ENCODE results near the gene CFAP74. TPM values are rescaled to one million over a fixed set of nuclear protein-coding genes. Genes with fewer than 3 reads are reported as not detected.
A peak's percentile ranks its signal among the peaks of the same experiment; 100 is the strongest.

Gene CFAP74, protein sequence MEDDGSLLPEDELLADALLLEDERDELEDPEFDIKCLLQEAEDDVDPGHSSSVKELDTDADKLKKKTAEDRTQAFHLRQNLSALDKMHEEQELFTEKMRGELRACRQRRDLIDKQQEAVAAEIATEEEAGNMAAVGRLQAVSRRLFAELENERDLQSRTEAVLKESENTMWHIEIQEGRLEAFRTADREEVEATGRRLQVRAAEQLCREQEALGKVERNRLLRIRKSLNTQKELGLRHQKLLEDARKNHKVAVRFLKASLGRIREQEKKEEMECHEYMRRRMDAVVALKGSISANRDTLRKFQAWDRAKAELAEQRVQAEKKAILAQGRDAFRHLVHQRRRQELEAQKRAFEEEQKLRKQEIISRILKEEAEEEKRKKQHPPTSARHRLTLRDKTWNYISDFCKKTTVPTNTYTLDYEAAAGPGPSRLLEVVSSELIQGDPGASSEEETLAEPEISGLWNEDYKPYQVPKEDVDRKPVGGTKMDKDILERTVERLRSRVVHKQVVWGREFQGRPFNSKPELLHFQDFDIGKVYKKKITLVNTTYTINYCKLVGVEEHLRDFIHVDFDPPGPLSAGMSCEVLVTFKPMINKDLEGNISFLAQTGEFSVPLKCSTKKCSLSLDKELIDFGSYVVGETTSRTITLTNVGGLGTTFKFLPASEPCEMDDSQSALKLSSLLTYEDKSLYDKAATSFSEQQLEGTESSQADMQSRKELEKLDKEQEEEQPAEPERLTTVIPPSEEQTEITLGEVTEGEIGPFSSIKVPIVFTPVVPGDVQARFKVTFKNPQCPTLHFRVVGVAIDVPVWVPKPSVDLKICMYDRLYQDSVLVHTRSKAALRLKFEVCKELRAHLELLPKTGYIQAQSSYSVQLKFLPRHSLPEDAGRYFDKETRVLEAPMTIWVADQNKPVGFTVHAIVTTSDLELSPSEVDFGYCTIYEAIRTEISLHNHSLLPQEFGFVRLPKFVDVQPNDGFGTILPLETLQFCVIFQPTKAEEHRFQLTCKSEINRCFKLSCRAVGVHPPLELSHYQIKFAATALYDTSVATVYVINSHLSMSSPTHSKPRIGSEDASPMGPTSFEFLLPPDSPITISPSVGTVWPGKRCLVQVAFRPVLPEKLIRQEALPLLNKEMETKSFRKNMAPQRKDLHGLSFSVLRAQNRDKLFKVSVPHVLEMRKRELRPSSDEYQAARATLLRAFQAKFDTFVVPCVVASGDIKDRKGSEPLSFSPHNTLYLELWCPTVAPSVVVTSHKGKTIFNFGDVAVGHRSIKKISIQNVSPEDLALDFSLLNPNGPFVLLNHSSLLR (N-terminal part only)
- not detected in 2 replicates for total RNA-seq

DNA sequence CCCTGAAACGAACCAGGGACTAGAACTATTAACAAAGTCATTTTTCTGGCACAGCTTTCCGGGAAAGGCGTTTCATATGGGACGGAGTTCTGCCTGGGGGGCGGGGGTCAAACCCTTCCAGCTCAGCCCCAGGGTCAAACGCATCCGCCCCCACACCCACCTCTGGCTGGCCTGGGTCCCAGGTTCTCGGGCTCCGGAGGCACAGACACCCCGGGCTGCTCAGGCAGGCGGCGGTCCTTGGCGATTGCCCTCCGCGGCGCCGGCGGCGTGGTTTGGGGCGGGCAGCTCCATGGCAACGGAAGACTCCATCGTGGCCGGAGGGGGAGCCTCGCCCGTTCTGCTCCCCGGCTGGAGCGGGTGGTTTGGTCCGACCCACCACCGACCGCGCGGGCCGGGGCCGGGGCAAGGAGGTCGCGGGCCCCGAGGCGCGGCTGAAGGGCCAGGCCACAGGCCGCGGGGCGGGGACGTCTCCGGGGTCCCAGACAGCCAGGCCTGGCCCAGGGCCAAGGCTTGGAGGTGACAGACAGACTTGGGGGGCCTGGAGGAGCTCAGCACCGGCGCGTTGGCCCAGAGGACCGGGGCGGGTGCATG lies at the start of gene CFAP74:
Gene CFAP74, minus strand, starts transcription at position 246 of the 591 bp plus-strand sequence. CDS start 12,830 bp downstream, outside the sequence.
- H3K27ac Mint-ChIP-seq: no peak within 1 kb of the TSS
- no peaks in the 10 kb centered on the region for H3K9me3 Mint-ChIP-seq
- H3K27me3 Mint-ChIP-seq: peaks cover 40% of the 10 kb centered on the region
- DNase-seq: peak; percentile 64
- intact Hi-C loops (cut with micrococcal nuclease): no loop called here
- H3K36me3 Mint-ChIP-seq (ENCODE audit: low read depth): no peaks in the 10 kb centered on the region
- H3K4me1 Mint-ChIP-seq: no peaks in the 10 kb centered on the region
- H3K4me3 Mint-ChIP-seq: no peak within 1 kb of the TSS

GRCh38 chr1:2053217-2053616 lies 49.6 kb upstream of the CFAP74 start:
- H3K9me3 Mint-ChIP-seq: no peaks in the 10 kb centered on the region
- no peak overlapping the region for H3K27ac Mint-ChIP-seq
- H3K4me1 Mint-ChIP-seq: peaks cover 7% of the 10 kb centered on the region
- DNase-seq: no peak
- peaks cover 26% of the 10 kb centered on the region for H3K27me3 Mint-ChIP-seq
- no peaks in the 10 kb centered on the region for H3K36me3 Mint-ChIP-seq (ENCODE audit: low read depth)
- intact Hi-C loops (cut with micrococcal nuclease): no loop called here
- no peak overlapping the region for H3K4me3 Mint-ChIP-seq

GRCh38 chr1:2052756-2053155 lies 49.2 kb upstream of the CFAP74 start:
- H3K36me3 Mint-ChIP-seq (ENCODE audit: low read depth): no peaks in the 10 kb centered on the region
- H3K27ac Mint-ChIP-seq: no peak overlapping the region
- no peaks in the 10 kb centered on the region for H3K9me3 Mint-ChIP-seq
- peaks cover 29% of the 10 kb centered on the region for H3K27me3 Mint-ChIP-seq
- H3K4me1 Mint-ChIP-seq: peaks cover 7% of the 10 kb centered on the region
- intact Hi-C loops (cut with micrococcal nuclease): no loop called here
- no peak overlapping the region for H3K4me3 Mint-ChIP-seq
- no peak for DNase-seq

GRCh38 chr1:2052054-2052679 lies 48.6 kb upstream of the CFAP74 start:
- Mint-ChIP-seq H3K4me1 (peaks cover 7% of the 10 kb centered on the region), H3K36me3 (ENCODE audit: low read depth) (no peaks in the 10 kb centered on the region), H3K27ac (no peak overlapping the region), H3K27me3 (peaks cover 30% of the 10 kb centered on the region), H3K9me3 (no peaks in the 10 kb centered on the region), H3K4me3 (peak overlapping the region; percentile 34)
- no peak for DNase-seq
- intact Hi-C loops (cut with micrococcal nuclease): no loop called here

- peaks cover 7% of the 10 kb centered on the region for H3K4me1 Mint-ChIP-seq
- H3K36me3 Mint-ChIP-seq (ENCODE audit: low read depth): no peaks in the 10 kb centered on the region
- peak overlapping the region; percentile 32 for H3K4me3 Mint-ChIP-seq
- intact Hi-C loops (cut with micrococcal nuclease): no loop called here
- H3K9me3 Mint-ChIP-seq: no peaks in the 10 kb centered on the region
- DNase-seq: no peak
- H3K27me3 Mint-ChIP-seq: peaks cover 35% of the 10 kb centered on the region
- H3K27ac Mint-ChIP-seq: no peak overlapping the region
Measured at GRCh38 chr1:2050793-2051682, 47.5 kb upstream of the CFAP74 start.

GRCh38 chr1:2050461-2050792 lies 46.8 kb upstream of the CFAP74 start:
- Mint-ChIP-seq H3K27ac (no peak overlapping the region), H3K9me3 (no peaks in the 10 kb centered on the region), H3K27me3 (peaks cover 40% of the 10 kb centered on the region), H3K4me3 (no peak overlapping the region), H3K4me1 (peaks cover 7% of the 10 kb centered on the region), H3K36me3 (ENCODE audit: low read depth) (no peaks in the 10 kb centered on the region)
- no peak for DNase-seq
- intact Hi-C loops (cut with micrococcal nuclease): no loop called here

DNA sequence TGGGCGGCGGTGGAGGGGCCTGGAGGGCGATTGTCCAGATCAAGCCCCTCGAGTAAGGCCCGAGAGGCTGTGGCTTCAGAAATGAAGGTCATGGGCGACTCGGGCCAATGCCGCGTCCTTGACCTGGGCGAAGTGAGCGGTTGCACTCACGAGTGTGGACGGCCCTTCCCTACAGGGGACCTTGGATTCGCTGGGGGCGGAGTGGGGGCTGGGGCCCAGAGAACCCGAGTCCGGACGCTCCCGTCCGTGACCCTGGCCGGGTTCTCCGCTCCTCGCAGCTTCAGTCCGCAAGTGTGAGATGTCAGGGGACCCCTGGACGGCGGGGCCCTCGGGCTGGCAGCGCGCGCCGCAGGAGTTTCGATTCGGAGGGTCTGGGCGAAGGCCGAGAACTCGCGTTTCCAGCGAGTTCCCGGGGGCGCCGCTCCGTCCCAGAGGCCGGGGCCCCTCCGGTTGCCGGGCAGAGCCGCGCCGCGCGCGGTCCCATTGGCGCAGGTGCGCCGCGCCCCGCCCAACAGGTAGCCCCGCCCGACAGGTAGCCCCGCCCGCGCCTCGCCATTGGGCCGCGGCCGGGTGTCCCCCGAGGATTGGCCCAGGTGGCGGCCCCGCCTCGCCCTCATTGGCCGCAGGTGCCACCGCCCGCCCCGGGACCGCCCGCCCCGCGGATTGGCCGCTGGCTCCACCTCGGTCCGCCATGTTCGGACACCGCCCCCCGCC lies 46.3 kb upstream of the CFAP74 start, which contains the start of gene PRKCZ:
Gene PRKCZ, plus strand, starts transcription at position 694 of the 714 bp plus-strand sequence. CDS start 220 bp downstream, outside the sequence.
- peak; percentile 93 for DNase-seq
- intact Hi-C loops (cut with micrococcal nuclease): no loop called here
- Mint-ChIP-seq H3K4me3 (peak within 1 kb of the TSS; percentile 78), H3K4me1 (peaks cover 7% of the 10 kb centered on the region), H3K36me3 (ENCODE audit: low read depth) (no peaks in the 10 kb centered on the region), H3K9me3 (no peaks in the 10 kb centered on the region), H3K27ac (no peak within 1 kb of the TSS), H3K27me3 (peaks cover 43% of the 10 kb centered on the region)

GRCh38 chr1:2049225-2049717 lies 45.7 kb upstream of the CFAP74 start:
- Mint-ChIP-seq H3K27me3 (peaks cover 43% of the 10 kb centered on the region), H3K36me3 (ENCODE audit: low read depth) (no peaks in the 10 kb centered on the region), H3K9me3 (no peaks in the 10 kb centered on the region), H3K27ac (no peak overlapping the region), H3K4me1 (peaks cover 7% of the 10 kb centered on the region), H3K4me3 (peak overlapping the region; percentile 78)
- no peak for DNase-seq
- intact Hi-C loops (cut with micrococcal nuclease): no loop called here

DNA sequence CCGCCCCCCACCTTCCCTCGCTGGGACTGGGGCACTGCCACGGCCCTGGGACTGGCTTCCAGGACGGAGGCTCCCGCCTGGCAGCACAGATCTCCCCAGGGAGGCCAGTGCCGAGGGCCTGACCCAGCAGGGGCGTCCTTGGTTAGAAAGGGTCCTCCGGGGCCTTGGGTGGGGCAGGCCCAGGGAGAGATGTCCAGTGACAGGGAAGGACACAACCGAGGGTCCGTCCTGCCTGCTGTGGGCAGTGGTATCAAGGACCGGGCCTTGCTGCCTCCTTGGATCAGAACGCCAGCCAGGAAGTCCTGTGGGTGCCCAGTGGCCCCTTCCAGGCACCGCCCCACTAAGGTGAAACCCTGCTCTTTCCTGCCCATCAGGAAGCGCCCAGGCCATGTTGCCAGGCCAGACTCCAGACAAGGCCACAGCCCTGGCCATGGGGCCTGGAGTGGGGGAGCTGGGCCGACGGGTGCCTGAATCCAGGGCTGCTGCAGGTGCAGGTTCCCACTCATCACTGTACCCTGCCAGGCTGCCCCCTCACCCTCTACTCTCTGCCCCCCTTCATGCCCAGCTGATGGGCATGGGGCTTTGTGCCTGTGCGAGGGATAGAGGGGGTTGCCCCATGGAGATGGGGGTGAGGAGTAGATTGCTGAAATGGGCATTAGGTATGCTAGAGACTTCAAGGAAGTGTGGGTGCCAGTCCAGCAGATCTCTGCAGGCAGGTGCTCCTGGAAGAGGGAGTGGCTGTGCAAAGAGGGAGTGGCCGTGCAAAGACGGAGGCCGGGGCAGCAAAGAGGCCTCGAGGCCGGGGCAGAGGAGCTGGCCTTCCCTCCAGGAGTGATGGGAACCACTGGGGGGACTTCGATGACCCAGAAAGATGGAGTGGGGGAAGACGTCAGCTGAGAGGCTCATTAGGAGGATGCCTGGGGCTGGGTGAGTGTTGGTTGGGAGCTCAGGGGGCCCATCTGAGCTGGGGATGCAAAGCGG lies 44.5 kb upstream of the CFAP74 start:
- Mint-ChIP-seq H3K27me3 (peaks cover 47% of the 10 kb centered on the region), H3K27ac (no peak overlapping the region), H3K36me3 (ENCODE audit: low read depth) (no peaks in the 10 kb centered on the region), H3K9me3 (no peaks in the 10 kb centered on the region), H3K4me1 (peaks cover 8% of the 10 kb centered on the region), H3K4me3 (peak overlapping the region; percentile 78)
- DNase-seq: no peak
- intact Hi-C loops (cut with micrococcal nuclease): no loop called here

- peaks cover 42% of the 10 kb centered on the region for H3K27me3 Mint-ChIP-seq
- no peak overlapping the region for H3K4me3 Mint-ChIP-seq
- intact Hi-C loops (cut with micrococcal nuclease): no loop called here
- no peaks in the 10 kb centered on the region for H3K36me3 Mint-ChIP-seq (ENCODE audit: low read depth)
- H3K4me1 Mint-ChIP-seq: peaks cover 8% of the 10 kb centered on the region
- no peak overlapping the region for H3K27ac Mint-ChIP-seq
- DNase-seq: no peak
- H3K9me3 Mint-ChIP-seq: no peaks in the 10 kb centered on the region
Measured at GRCh38 chr1:2046953-2047748, 43.6 kb upstream of the CFAP74 start.
